ENCODE results near the gene NLRC5.
"Not testable (repeated sequence)": the region's sequence is repeated elsewhere in the genome, so short reads cannot be mapped to it uniquely, and the experiment has no call there.

DNA sequence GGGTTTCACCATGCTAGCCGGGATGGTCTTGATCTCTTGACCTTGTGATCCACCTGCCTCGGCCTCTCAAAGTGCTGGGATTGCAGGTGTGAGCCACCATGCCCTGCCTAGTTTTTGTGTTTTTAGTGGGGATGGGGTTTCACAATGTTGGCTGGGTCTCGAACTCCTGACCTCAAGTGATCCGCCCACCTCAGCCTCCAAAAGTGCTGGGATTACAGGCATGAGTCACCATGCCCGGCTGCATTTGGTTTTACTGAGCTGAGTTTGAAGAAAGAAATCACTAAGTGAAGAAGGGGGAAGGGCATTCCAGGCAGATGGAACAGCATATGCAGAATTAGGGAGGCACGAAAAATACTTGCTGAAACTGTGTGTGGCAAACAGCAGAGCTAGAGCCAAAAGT, 110.6 kb downstream of the NLRC5 start:
- TF ChIP-seq, protein P1, sequence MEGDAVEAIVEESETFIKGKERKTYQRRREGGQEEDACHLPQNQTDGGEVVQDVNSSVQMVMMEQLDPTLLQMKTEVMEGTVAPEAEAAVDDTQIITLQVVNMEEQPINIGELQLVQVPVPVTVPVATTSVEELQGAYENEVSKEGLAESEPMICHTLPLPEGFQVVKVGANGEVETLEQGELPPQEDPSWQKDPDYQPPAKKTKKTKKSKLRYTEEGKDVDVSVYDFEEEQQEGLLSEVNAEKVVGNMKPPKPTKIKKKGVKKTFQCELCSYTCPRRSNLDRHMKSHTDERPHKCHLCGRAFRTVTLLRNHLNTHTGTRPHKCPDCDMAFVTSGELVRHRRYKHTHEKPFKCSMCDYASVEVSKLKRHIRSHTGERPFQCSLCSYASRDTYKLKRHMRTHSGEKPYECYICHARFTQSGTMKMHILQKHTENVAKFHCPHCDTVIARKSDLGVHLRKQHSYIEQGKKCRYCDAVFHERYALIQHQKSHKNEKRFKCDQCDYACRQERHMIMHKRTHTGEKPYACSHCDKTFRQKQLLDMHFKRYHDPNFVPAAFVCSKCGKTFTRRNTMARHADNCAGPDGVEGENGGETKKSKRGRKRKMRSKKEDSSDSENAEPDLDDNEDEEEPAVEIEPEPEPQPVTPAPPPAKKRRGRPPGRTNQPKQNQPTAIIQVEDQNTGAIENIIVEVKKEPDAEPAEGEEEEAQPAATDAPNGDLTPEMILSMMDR (IDR thresholded peaks at IDR 0.05 in 2 of 3, conservative IDR thresholded peaks at IDR 0.05 in 1 of 3; ENCODE audit: insufficient read depth in 2 of 3, low read depth in 1 of 3, low read length in 3 of 3): not testable (repeated sequence)
- TF ChIP-seq EP300 (IDR thresholded peaks at IDR 0.05; ENCODE audit: low read length); RAD21 (CRISPR knock-in tag; conservative IDR thresholded peaks at IDR 0.05 in 1 of 2, IDR thresholded peaks at IDR 0.05 in 1 of 2); ZNF583 (CRISPR knock-in tag; IDR thresholded peaks at IDR 0.05); ARHGAP35 (IDR thresholded peaks at IDR 0.05; ENCODE audit: partially characterized antibody); KLF6 (CRISPR knock-in tag; IDR thresholded peaks at IDR 0.05; ENCODE audit: borderline replicate concordance); IRF2 (CRISPR knock-in tag; IDR thresholded peaks at IDR 0.05); PHF21A (IDR thresholded peaks at IDR 0.05; ENCODE audit: borderline replicate concordance, low read depth); KAT7 (CRISPR knock-in tag; IDR thresholded peaks at IDR 0.05; ENCODE audit: borderline replicate concordance); PHB (CRISPR knock-in tag; IDR thresholded peaks at IDR 0.05): not testable (repeated sequence)
- TF ChIP-seq, protein P2, sequence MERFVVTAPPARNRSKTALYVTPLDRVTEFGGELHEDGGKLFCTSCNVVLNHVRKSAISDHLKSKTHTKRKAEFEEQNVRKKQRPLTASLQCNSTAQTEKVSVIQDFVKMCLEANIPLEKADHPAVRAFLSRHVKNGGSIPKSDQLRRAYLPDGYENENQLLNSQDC (CRISPR knock-in tag; IDR thresholded peaks at IDR 0.05): not testable (repeated sequence)
- TF ChIP-seq KDM1A (IDR thresholded peaks at IDR 0.05): peak; percentile 49 to 53; a peak in 3 of 4 replicates
- TF ChIP-seq, protein P3, sequence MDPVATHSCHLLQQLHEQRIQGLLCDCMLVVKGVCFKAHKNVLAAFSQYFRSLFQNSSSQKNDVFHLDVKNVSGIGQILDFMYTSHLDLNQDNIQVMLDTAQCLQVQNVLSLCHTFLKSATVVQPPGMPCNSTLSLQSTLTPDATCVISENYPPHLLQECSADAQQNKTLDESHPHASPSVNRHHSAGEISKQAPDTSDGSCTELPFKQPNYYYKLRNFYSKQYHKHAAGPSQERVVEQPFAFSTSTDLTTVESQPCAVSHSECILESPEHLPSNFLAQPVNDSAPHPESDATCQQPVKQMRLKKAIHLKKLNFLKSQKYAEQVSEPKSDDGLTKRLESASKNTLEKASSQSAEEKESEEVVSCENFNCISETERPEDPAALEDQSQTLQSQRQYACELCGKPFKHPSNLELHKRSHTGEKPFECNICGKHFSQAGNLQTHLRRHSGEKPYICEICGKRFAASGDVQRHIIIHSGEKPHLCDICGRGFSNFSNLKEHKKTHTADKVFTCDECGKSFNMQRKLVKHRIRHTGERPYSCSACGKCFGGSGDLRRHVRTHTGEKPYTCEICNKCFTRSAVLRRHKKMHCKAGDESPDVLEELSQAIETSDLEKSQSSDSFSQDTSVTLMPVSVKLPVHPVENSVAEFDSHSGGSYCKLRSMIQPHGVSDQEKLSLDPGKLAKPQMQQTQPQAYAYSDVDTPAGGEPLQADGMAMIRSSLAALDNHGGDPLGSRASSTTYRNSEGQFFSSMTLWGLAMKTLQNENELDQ (CRISPR knock-in tag; IDR thresholded peaks at IDR 0.05; ENCODE audit: borderline replicate concordance): not testable (repeated sequence)
